PC-9 (cell line): Measurements from ENCODE around the gene RBM19. TPM values are rescaled to one million over a fixed set of nuclear protein-coding genes. Genes with fewer than 3 reads are reported as not detected.

Experiments
- BruUV-seq: library from RNA; stranded (reverse); fragments of 400-500 nt; replicated peaks from 2 replicates; lab custom pipeline; 2021; lab: Mats Ljungman, UMichigan
- CTCF ChIA-PET: fragments of 300-600 bp; sonication (Branson Sonifier 250); formaldehyde crosslinking; loops from one replicate; lab custom pipeline; 2022; ENCODE audit warnings: antibody characterized with exemption; lab: Charles Lee
- POLR2A ChIA-PET: fragments of 300-600 bp; sonication (Branson Sonifier 250); formaldehyde crosslinking; loops from one replicate; lab custom pipeline; 2022; ENCODE audit warnings: antibody characterized with exemption; ENCODE audit not compliant: unreplicated experiment; lab: Charles Lee
- DNase-seq, 2 experiments: peaks; one replicate each; pipeline versions ENCODE4 v3.0.0 to v3.0.0-alpha.2; 2015 to 2022; ENCODE audit warnings: mixed read lengths in 1 of 2
- H2AFZ ChIP-seq: fragments of 200-600 bp; sonication (generic); 2 replicates; pipeline ENCODE4 v1.8.1; 2017; ENCODE audit warnings: antibody characterized with exemption
- H3F3A ChIP-seq: fragments of 200-600 bp; sonication (generic); 2 replicates; pipeline ENCODE4 v1.8.1; 2017; ENCODE audit warnings: antibody characterized with exemption, mild to moderate bottlenecking, low read depth; ENCODE audit not compliant: insufficient read depth
- H3K27ac ChIP-seq: fragments of 200-600 bp; sonication (generic); 2 replicates; pipeline ENCODE4 v1.6.1; 2016; ENCODE audit warnings: mixed run types
- H3K27me3 ChIP-seq: fragments of 200-600 bp; sonication (generic); 2 replicates; pipeline ENCODE4 v1.6.1; 2016; ENCODE audit warnings: low read depth, mixed run types; ENCODE audit not compliant: insufficient read depth
- H3K36me3 ChIP-seq: fragments of 200-600 bp; sonication (generic); 2 replicates; pipeline ENCODE4 v1.6.1; 2016; ENCODE audit warnings: low read depth, mixed run types
- H3K4me1 ChIP-seq: fragments of 200-600 bp; sonication (generic); replicated peaks from 2 replicates; pipeline ENCODE4 v1.6.1; 2016; ENCODE audit warnings: mixed run types; ENCODE audit not compliant: insufficient read depth
- H3K4me2 ChIP-seq: fragments of 200-600 bp; sonication (generic); 2 replicates; pipeline ENCODE4 v1.6.1; 2017; ENCODE audit warnings: mixed run types
- H3K4me3 ChIP-seq: fragments of 200-600 bp; sonication (generic); 2 replicates; pipeline ENCODE4 v1.6.1; 2016; ENCODE audit warnings: mixed run types
- H3K79me2 ChIP-seq: fragments of 200-600 bp; sonication (generic); 2 replicates; pipeline ENCODE4 v1.6.1; 2017; ENCODE audit warnings: low read depth, mixed run types
- H3K9me2 ChIP-seq: fragments of 200-600 bp; sonication (generic); 2 replicates; pipeline ENCODE4 v1.8.1; 2017; ENCODE audit warnings: mild to moderate bottlenecking; ENCODE audit not compliant: insufficient read depth
- H3K9me3 ChIP-seq: fragments of 200-600 bp; sonication (generic); 2 replicates; pipeline ENCODE4 v1.8.1; 2016; ENCODE audit warnings: low read depth; ENCODE audit not compliant: insufficient read depth
- H4K20me1 ChIP-seq: fragments of 200-600 bp; sonication (generic); 2 replicates; pipeline ENCODE4 v1.8.1; 2017; ENCODE audit not compliant: insufficient read depth
- EZH2 ChIP-seq: fragments of 200-600 bp; sonication (generic); IDR thresholded peaks from 2 replicates; pipeline ENCODE4 v1.8.0; 2017; ENCODE audit warnings: antibody characterized with exemption, low read depth
- intact Hi-C: fragments of 100-400 bp; cut with micrococcal nuclease; formaldehyde crosslinking; loops from one replicate; pipeline ENCODE4 v1.10.0; 2022; ENCODE audit not compliant: unreplicated experiment
- total RNA-seq: library from RNA; stranded (reverse); gene quantifications from 2 replicates; pipeline ENCODE4 v1.2.3, GENCODE V29; 2021
- TF ChIP-seq, protein P1 (sequence below): fragments of 200-600 bp; sonication (generic); conservative IDR thresholded peaks from 2 replicates; pipeline ENCODE4 v1.6.1; 2017; ENCODE audit warnings: mixed run types, antibody characterized with exemption, mild to moderate bottlenecking, moderate library complexity

The RBM19 gene
- total RNA-seq, 1 experiment from 2014 or later: 23.8 TPM

- Histone ChIP-seq H3K9me2 (no peaks in the 10 kb centered on the region), H3K4me2 (no peak overlapping the region), H3K27ac (no peak overlapping the region), H2AFZ (no peak overlapping the region), H3K4me3 (no peak overlapping the region), H3K4me1 (no peaks in the 10 kb centered on the region), H4K20me1 (no peaks in the 10 kb centered on the region), H3K36me3 (no peaks in the 10 kb centered on the region), H3K79me2 (no peaks in the 10 kb centered on the region), H3K27me3 (no peaks in the 10 kb centered on the region), H3K9me3 (no peaks in the 10 kb centered on the region), H3F3A (no peaks in the 10 kb centered on the region)
- BruUV-seq: no TSS peak
- DNase-seq: no peak
- POLR2A ChIA-PET: interaction anchor here (0.6 kb wide), 1 partner anchor 219 kb away, joined by 5 read pairs; no protein-coding TSS in a partner anchor
- TF ChIP-seq EZH2: no peak
- TF ChIP-seq, protein P1, sequence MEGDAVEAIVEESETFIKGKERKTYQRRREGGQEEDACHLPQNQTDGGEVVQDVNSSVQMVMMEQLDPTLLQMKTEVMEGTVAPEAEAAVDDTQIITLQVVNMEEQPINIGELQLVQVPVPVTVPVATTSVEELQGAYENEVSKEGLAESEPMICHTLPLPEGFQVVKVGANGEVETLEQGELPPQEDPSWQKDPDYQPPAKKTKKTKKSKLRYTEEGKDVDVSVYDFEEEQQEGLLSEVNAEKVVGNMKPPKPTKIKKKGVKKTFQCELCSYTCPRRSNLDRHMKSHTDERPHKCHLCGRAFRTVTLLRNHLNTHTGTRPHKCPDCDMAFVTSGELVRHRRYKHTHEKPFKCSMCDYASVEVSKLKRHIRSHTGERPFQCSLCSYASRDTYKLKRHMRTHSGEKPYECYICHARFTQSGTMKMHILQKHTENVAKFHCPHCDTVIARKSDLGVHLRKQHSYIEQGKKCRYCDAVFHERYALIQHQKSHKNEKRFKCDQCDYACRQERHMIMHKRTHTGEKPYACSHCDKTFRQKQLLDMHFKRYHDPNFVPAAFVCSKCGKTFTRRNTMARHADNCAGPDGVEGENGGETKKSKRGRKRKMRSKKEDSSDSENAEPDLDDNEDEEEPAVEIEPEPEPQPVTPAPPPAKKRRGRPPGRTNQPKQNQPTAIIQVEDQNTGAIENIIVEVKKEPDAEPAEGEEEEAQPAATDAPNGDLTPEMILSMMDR: no peak
- intact Hi-C loops: no loop called here
- CTCF ChIA-PET: no interaction called here
Observed at GRCh38 chr12:113868365-113868764, 97.8 kb downstream of the RBM19 start.

- no peaks in the 10 kb centered on the region for H3K9me2 ChIP-seq
- intact Hi-C loops: no loop called here
- no peaks in the 10 kb centered on the region for H4K20me1 ChIP-seq
- H3K4me3 ChIP-seq: no peak overlapping the region
- no peaks in the 10 kb centered on the region for H3K36me3 ChIP-seq
- no peaks in the 10 kb centered on the region for H3K4me1 ChIP-seq
- no peak overlapping the region for H2AFZ ChIP-seq
- BruUV-seq: no TSS peak
- DNase-seq: no peak
- ChIA-PET CTCF (no interaction called here), POLR2A (no interaction called here)
- no peaks in the 10 kb centered on the region for H3K27me3 ChIP-seq
- TF ChIP-seq, protein P1: peak; percentile 49; the same call in 1 of the 2 replicates
- no peak for TF ChIP-seq EZH2
- no peaks in the 10 kb centered on the region for H3K79me2 ChIP-seq
- H3K4me2 ChIP-seq: no peak overlapping the region
- H3K27ac ChIP-seq: no peak overlapping the region
- H3K9me3 ChIP-seq: no peaks in the 10 kb centered on the region
- H3F3A ChIP-seq: no peaks in the 10 kb centered on the region
Observed at GRCh38 chr12:113867258-113867657, 98.9 kb downstream of the RBM19 start.

- Histone ChIP-seq H3K4me3 (no peak overlapping the region), H3K27ac (no peak overlapping the region), H2AFZ (no peak overlapping the region), H3K9me3 (no peaks in the 10 kb centered on the region), H3K4me2 (no peak overlapping the region), H3K9me2 (no peaks in the 10 kb centered on the region), H3K36me3 (no peaks in the 10 kb centered on the region), H3K27me3 (no peaks in the 10 kb centered on the region), H4K20me1 (no peaks in the 10 kb centered on the region), H3K4me1 (peaks cover 2% of the 10 kb centered on the region; the same call in 1 of the 2 replicates), H3K79me2 (no peaks in the 10 kb centered on the region), H3F3A (no peaks in the 10 kb centered on the region)
- POLR2A ChIA-PET: no interaction called here
- TF ChIP-seq, protein P1: no peak
- no peak for TF ChIP-seq EZH2
- DNase-seq: no peak
- BruUV-seq: no TSS peak
- intact Hi-C loops: no loop called here
- CTCF ChIA-PET: no interaction called here
Observed at GRCh38 chr12:113866496-113866895, 99.6 kb downstream of the RBM19 start.
